K562 (cell line): ENCODE results near the gene NRP1. TPM values are rescaled to one million over a fixed set of nuclear protein-coding genes. Genes with fewer than 3 reads are reported as not detected.

Source experiments
- ATAC-seq: fragments of 200-7000 bp; cut with Tn5 transposase; 3 replicates; pipeline ENCODE4 v1.9.1; 2020; ENCODE audit warnings: moderate library complexity
- BruUV-seq: library from RNA; stranded (reverse); fragments of 400-500 nt; replicated peaks from 2 replicates; lab custom pipeline; 2021; lab: Mats Ljungman, UMichigan
- CTCF ChIA-PET: fragments of 300-600 bp; formaldehyde crosslinking; extraction: SDS; loops from one replicate; lab custom pipeline; 2021; ENCODE audit warnings: low intra/inter-chr PET ratio; lab: Yijun Ruan, JAX
- POLR2A ChIA-PET: fragments of 300-600, 350-650 bp; sonication (Branson Sonifier 250); formaldehyde crosslinking; extraction: SDS; loops from one replicate; lab custom pipeline; 2021; ENCODE audit warnings: antibody characterized with exemption, inconsistent platforms; lab: Yijun Ruan, JAX
- DNase-seq, 4 experiments: peaks; one replicate each; pipeline versions ENCODE4 v3.0.0 to v3.0.0-alpha.2; 2011 to 2018; ENCODE audit warnings: low spot score in 3 of 4, mixed read lengths in 3 of 4; ENCODE audit errors: extremely low read depth in 1 of 4
- FAIRE-seq: peaks from 2 replicates; lab custom pipeline; 2011; peaks lifted over from hg19 to GRCh38; lab: Jason Lieb, UNC
- H2AFZ ChIP-seq: 2 replicates; pipeline ENCODE4 v1.6.0; 2011; ENCODE audit warnings: low read depth, low read length, control low read depth, inconsistent platforms
- H3K27ac ChIP-seq: fragments of 200-600 bp; 3 replicates; pipeline ENCODE4 v1.8.0; 2011; ENCODE audit warnings: low read depth, mild to moderate bottlenecking, control low read depth, inconsistent platforms, low read length, moderate library complexity, mixed read lengths; ENCODE audit errors: extremely low read depth
- H3K27me3 ChIP-seq, 2 experiments: fragments of 300-600 bp in 1 of 2; 2 replicates in 1 of 2; 3 replicates in 1 of 2; pipeline versions ENCODE4 v1.6.0 to v1.8.0; 2011; ENCODE audit warnings: inconsistent platforms in 2 of 2, low read length in 2 of 2, mild to moderate bottlenecking in 1 of 2, mixed read lengths in 1 of 2, moderate library complexity in 1 of 2; ENCODE audit not compliant: control insufficient read depth in 2 of 2, insufficient read depth in 2 of 2
- H3K36me3 ChIP-seq: fragments of 300-600 bp; 3 replicates; pipeline ENCODE4 v1.8.0; 2011; ENCODE audit warnings: mild to moderate bottlenecking, low read length, inconsistent platforms; ENCODE audit not compliant: control insufficient read depth, insufficient read depth
- H3K4me1 ChIP-seq, 2 experiments: fragments of 200-600 bp in 1 of 2; replicated peaks in 1 of 2; 2 replicates in 1 of 2; 3 replicates in 1 of 2; pipeline versions ENCODE4 v1.5.1 to v1.8.0; 2011; ENCODE audit warnings: inconsistent platforms in 2 of 2, low read length in 2 of 2, mild to moderate bottlenecking in 1 of 2, mixed read lengths in 1 of 2, moderate library complexity in 1 of 2; ENCODE audit not compliant: control insufficient read depth in 2 of 2, insufficient read depth in 2 of 2
- H3K4me2 ChIP-seq: 2 replicates; pipeline ENCODE4 v1.6.1; 2011; ENCODE audit warnings: low read length, control low read depth, inconsistent platforms, mixed read lengths; ENCODE audit not compliant: insufficient read depth
- H3K4me3 ChIP-seq: fragments of 200-600 bp; sonication (generic), shearing (Covaris generic); 2 replicates; pipeline ENCODE4 v1.5.1; 2016; ENCODE audit warnings: control low read depth, inconsistent platforms
- H3K79me2 ChIP-seq: fragments of 200-600 bp; 3 replicates; pipeline ENCODE4 v1.8.0; 2011; ENCODE audit warnings: low read length, inconsistent platforms; ENCODE audit not compliant: control insufficient read depth, insufficient read depth
- H3K9ac ChIP-seq, 2 experiments: 2 replicates each; pipeline versions ENCODE4 v1.6.0 to v1.6.1; 2011; ENCODE audit warnings: low read depth in 2 of 2, low read length in 2 of 2, control low read depth in 1 of 2, inconsistent platforms in 1 of 2, mild to moderate bottlenecking in 1 of 2, mixed read lengths in 1 of 2; ENCODE audit not compliant: insufficient read depth in 1 of 2
- H3K9me1 ChIP-seq: one replicate; pipeline ENCODE4 v1.6.0; 2011; ENCODE audit warnings: inconsistent platforms, mild to moderate bottlenecking, low read length, moderate library complexity; ENCODE audit not compliant: control insufficient read depth, insufficient read depth
- H3K9me3 ChIP-seq: replicated peaks from 2 replicates; pipeline ENCODE4 v1.5.1; 2011; ENCODE audit warnings: low read depth, low read length, inconsistent platforms; ENCODE audit not compliant: control insufficient read depth, insufficient read depth
- H4K20me1 ChIP-seq: replicated peaks from 2 replicates; pipeline ENCODE4 v1.6.1; 2011; ENCODE audit warnings: low read length, inconsistent platforms, mixed read lengths; ENCODE audit not compliant: control insufficient read depth, insufficient read depth
- CEBPB ChIP-seq: fragments of 450-650 bp; IDR thresholded peaks from 2 replicates; pipeline ENCODE4 v1.6.1; 2016; ENCODE audit warnings: missing genetic modification characterization, missing compliant biosample characterization
- HMBOX1 ChIP-seq: sonication (generic); IDR thresholded peaks from 2 replicates; pipeline ENCODE4 v1.6.1; 2016
- PRDM10 ChIP-seq: fragments of 450-650 bp; IDR thresholded peaks from 2 replicates; pipeline ENCODE4 v1.6.1; 2018; ENCODE audit not compliant: partially characterized antibody
- RHOXF2B ChIP-seq: fragments of 250-450 bp; sonication (Bioruptor Pico); conservative IDR thresholded peaks from 2 replicates; pipeline ENCODE4 v1.5.1; 2021
- WGBS: fragments of 100-300 bp; shearing (Covaris generic); methylation state at CpG from one replicate; pipeline ENCODE4 v1.1.6; 2016; ENCODE audit warnings: low coverage, mixed read lengths; ENCODE audit not compliant: insufficient coverage; ENCODE audit errors: missing lambda C conversion rate; 5-methylcytosine and 5-hydroxymethylcytosine counted together
- in situ Hi-C: fragments of 300-500 bp; cut with MboI; formaldehyde crosslinking; loops from 4 replicates; pipeline ENCODE4 v1.15.0; 2018; ENCODE audit warnings: inconsistent platforms, mixed read lengths
- intact Hi-C: fragments of 100-400 bp; cut with micrococcal nuclease; formaldehyde crosslinking; loops from 2 replicates; pipeline ENCODE4 v1.14.2; 2022
- polyA plus RNA-seq, 8 experiments: library from polyadenylated mRNA; depleted of rRNA in 4 of 8; stranded (reverse) in 5 of 8; unstranded in 3 of 8; fragments of >200 nt; fragmentation: Nextera tagmentation in 2 of 8; fragmentation: Illumina TruSeq in 1 of 8; extraction: Ambion mirVana in 2 of 8; extraction: Trizol in 1 of 8; gene quantifications; 2 replicates each; pipeline versions ENCODE4 v1.2.1 to v1.2.3, GENCODE V29; 2011 to 2014; ENCODE audit warnings: inconsistent platforms in 1 of 8, missing spikeins in 1 of 8
- total RNA-seq, 7 experiments: library from RNA; depleted of rRNA in 6 of 7; stranded (reverse); fragments of >200 nt in 6 of 7; fragmentation: Illumina TruSeq in 2 of 7; extraction: Trizol in 2 of 7; gene quantifications; 2 replicates each; pipeline versions ENCODE4 v1.2.1 to v1.2.3, GENCODE V29; 2011 to 2021; ENCODE audit warnings: low replicate concordance in 1 of 7

The NRP1 gene
- total and polyA plus RNA-seq, 9 of the 15 experiments (the other 6 are each of a cell fraction or from before 2014, with no cell fraction given): 0.01 to 0.38 (median 0.04) TPM; not detected in 5

- no peaks in the 10 kb centered on the region for H3K9me1 ChIP-seq
- no TSS peak for BruUV-seq
- no peak overlapping the region for H2AFZ ChIP-seq
- H3K9ac ChIP-seq: no peak overlapping the region
- peak; percentile 30; the same call in 1 of the 2 replicates for TF ChIP-seq CEBPB (tag)
- TF ChIP-seq HMBOX1: no peak
- no peak for TF ChIP-seq PRDM10
- TF ChIP-seq RHOXF2B (CRISPR knock-in tag): no peak
- no peak overlapping the region for H3K27ac ChIP-seq
- WGBS: 0% methylated on average over 4 of the region's 4 CpGs
- peaks cover 3% of the 10 kb centered on the region; the same call in 1 of the 2 replicates for H4K20me1 ChIP-seq
- ChIA-PET POLR2A (no interaction called here), CTCF (no interaction called here)
- FAIRE-seq (no peak), DNase-seq (no peak), ATAC-seq (no peak)
- no peaks in the 10 kb centered on the region for H3K79me2 ChIP-seq
- in situ Hi-C loops (no loop called here), intact Hi-C loops (no loop called here)
- H3K4me1 ChIP-seq: no peaks in the 10 kb centered on the region
- H3K27me3 ChIP-seq: peaks cover 7% of the 10 kb centered on the region in 2 experiments; a peak in 4 of 5 replicates
- no peaks in the 10 kb centered on the region for H3K36me3 ChIP-seq
- no peak overlapping the region for H3K4me2 ChIP-seq
- no peak overlapping the region for H3K4me3 ChIP-seq
- H3K9me3 ChIP-seq: no peaks in the 10 kb centered on the region
These were observed 122.3 kb downstream of the NRP1 start for GRCh38 chr10:33212061-33212748.
